ENCODE data around the gene ARHGEF6. TPM values are rescaled to one million over a fixed set of nuclear protein-coding genes. Genes with fewer than 3 reads are reported as not detected.

Gene ARHGEF6
- total and polyA plus RNA-seq, 12 donors: 9.1 to 37.9 (median 25.0) TPM

GRCh38 chrX:136666088-136666487 is 114.6 kb downstream of the ARHGEF6 start:
- Histone ChIP-seq H3K9me3 (replicated peaks in 1 of 3) (peaks cover 0 to 3% (median 0%) of the 10 kb centered on the region in 3 donors), H3K4me3 (no peak overlapping the region), H3K36me3 (replicated peaks in 1 of 2) (peaks cover 0 to 18% of the 10 kb centered on the region in 2 donors), H3K27ac (no peak overlapping the region), H3K4me1 (replicated peaks in 1 of 2) (no peaks in the 10 kb centered on the region), H3K27me3 (no peaks in the 10 kb centered on the region)
- intact Hi-C loops (cut with DNase I): no loop called here
- no peak for TF ChIP-seq CTCF (IDR thresholded peaks at IDR 0.05)
- no peak for TF ChIP-seq POLR2A (IDR thresholded peaks at IDR 0.05)
- 42 to 80% (median 65%) methylated on average over 1 of the region's 1 CpG for WGBS, 4 donors
- no peak for DNase-seq

GRCh38 chrX:136665258-136665900 is 115.4 kb downstream of the ARHGEF6 start:
- peaks cover 0 to 3% (median 0%) of the 10 kb centered on the region in 3 donors for H3K9me3 ChIP-seq (replicated peaks in 1 of 3)
- 79 to 92% (median 84%) methylated on average over 6 of the region's 6 CpGs for WGBS, 4 donors
- TF ChIP-seq CTCF (IDR thresholded peaks at IDR 0.05) (no peak), POLR2A (IDR thresholded peaks at IDR 0.05) (no peak)
- intact Hi-C loops (cut with DNase I): no loop called here
- no peaks in the 10 kb centered on the region for H3K4me1 ChIP-seq (replicated peaks in 1 of 2)
- no peaks in the 10 kb centered on the region for H3K27me3 ChIP-seq
- H3K27ac ChIP-seq: no peak overlapping the region
- DNase-seq: no peak
- no peak overlapping the region for H3K4me3 ChIP-seq
- H3K36me3 ChIP-seq (replicated peaks in 1 of 2): peaks cover 0 to 18% of the 10 kb centered on the region in 2 donors

GRCh38 chrX:136662976-136663375 is 117.8 kb downstream of the ARHGEF6 start:
- Histone ChIP-seq H3K9me3 (replicated peaks in 1 of 3) (peaks cover 0 to 3% (median 0%) of the 10 kb centered on the region in 3 donors), H3K27ac (no peak overlapping the region), H3K4me3 (no peak overlapping the region), H3K4me1 (replicated peaks in 1 of 2) (no peaks in the 10 kb centered on the region), H3K27me3 (no peaks in the 10 kb centered on the region), H3K36me3 (replicated peaks in 1 of 2) (no peaks in the 10 kb centered on the region)
- intact Hi-C loops (cut with DNase I): no loop called here
- no peak for TF ChIP-seq POLR2A (IDR thresholded peaks at IDR 0.05)
- no peak for TF ChIP-seq CTCF (IDR thresholded peaks at IDR 0.05)
- 65 to 100% (median 90%) methylated on average over 1 of the region's 1 CpG for WGBS, 4 donors
- DNase-seq: no peak

GRCh38 chrX:136662104-136662503 is 118.6 kb downstream of the ARHGEF6 start:
- no peak for TF ChIP-seq CTCF (IDR thresholded peaks at IDR 0.05)
- TF ChIP-seq POLR2A (IDR thresholded peaks at IDR 0.05): no peak
- Histone ChIP-seq H3K36me3 (replicated peaks in 1 of 2) (no peaks in the 10 kb centered on the region), H3K27me3 (no peaks in the 10 kb centered on the region), H3K27ac (no peak overlapping the region), H3K9me3 (replicated peaks in 1 of 3) (peaks cover 0 to 3% (median 0%) of the 10 kb centered on the region in 3 donors), H3K4me1 (replicated peaks in 1 of 2) (no peaks in the 10 kb centered on the region), H3K4me3 (no peak overlapping the region)
- intact Hi-C loops (cut with DNase I): no loop called here
- 52 to 81% (median 61%) methylated on average over 2 of the region's 2 CpGs for WGBS, 4 donors
- DNase-seq: no peak

Data from adrenal gland (tissue), 12 donors.